ENCODE measurements around the gene SLC22A24.

GRCh38 chr11:63132985-63133775 lies 10.8 kb downstream of the SLC22A24 start:
- no peak for TF ChIP-seq ISX (CRISPR knock-in tag; conservative IDR thresholded peaks at IDR 0.05)
- TF ChIP-seq SAFB2 (CRISPR knock-in tag; IDR thresholded peaks at IDR 0.05; ENCODE audit: borderline replicate concordance, low read depth), result no peak
- TF ChIP-seq ZNF563 (CRISPR knock-in tag; IDR thresholded peaks at IDR 0.05), result no peak
- TF ChIP-seq HNRNPH1 (optimal IDR thresholded peaks at IDR 0.05; ENCODE audit: low read depth, low read length), result no peak
- TF ChIP-seq, protein P1, sequence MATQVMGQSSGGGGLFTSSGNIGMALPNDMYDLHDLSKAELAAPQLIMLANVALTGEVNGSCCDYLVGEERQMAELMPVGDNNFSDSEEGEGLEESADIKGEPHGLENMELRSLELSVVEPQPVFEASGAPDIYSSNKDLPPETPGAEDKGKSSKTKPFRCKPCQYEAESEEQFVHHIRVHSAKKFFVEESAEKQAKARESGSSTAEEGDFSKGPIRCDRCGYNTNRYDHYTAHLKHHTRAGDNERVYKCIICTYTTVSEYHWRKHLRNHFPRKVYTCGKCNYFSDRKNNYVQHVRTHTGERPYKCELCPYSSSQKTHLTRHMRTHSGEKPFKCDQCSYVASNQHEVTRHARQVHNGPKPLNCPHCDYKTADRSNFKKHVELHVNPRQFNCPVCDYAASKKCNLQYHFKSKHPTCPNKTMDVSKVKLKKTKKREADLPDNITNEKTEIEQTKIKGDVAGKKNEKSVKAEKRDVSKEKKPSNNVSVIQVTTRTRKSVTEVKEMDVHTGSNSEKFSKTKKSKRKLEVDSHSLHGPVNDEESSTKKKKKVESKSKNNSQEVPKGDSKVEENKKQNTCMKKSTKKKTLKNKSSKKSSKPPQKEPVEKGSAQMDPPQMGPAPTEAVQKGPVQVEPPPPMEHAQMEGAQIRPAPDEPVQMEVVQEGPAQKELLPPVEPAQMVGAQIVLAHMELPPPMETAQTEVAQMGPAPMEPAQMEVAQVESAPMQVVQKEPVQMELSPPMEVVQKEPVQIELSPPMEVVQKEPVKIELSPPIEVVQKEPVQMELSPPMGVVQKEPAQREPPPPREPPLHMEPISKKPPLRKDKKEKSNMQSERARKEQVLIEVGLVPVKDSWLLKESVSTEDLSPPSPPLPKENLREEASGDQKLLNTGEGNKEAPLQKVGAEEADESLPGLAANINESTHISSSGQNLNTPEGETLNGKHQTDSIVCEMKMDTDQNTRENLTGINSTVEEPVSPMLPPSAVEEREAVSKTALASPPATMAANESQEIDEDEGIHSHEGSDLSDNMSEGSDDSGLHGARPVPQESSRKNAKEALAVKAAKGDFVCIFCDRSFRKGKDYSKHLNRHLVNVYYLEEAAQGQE (IDR thresholded peaks at IDR 0.05; ENCODE audit: borderline replicate concordance in 1 of 2, low read depth in 1 of 2, low read length in 2 of 2), result no peak
- TF ChIP-seq, protein P2, sequence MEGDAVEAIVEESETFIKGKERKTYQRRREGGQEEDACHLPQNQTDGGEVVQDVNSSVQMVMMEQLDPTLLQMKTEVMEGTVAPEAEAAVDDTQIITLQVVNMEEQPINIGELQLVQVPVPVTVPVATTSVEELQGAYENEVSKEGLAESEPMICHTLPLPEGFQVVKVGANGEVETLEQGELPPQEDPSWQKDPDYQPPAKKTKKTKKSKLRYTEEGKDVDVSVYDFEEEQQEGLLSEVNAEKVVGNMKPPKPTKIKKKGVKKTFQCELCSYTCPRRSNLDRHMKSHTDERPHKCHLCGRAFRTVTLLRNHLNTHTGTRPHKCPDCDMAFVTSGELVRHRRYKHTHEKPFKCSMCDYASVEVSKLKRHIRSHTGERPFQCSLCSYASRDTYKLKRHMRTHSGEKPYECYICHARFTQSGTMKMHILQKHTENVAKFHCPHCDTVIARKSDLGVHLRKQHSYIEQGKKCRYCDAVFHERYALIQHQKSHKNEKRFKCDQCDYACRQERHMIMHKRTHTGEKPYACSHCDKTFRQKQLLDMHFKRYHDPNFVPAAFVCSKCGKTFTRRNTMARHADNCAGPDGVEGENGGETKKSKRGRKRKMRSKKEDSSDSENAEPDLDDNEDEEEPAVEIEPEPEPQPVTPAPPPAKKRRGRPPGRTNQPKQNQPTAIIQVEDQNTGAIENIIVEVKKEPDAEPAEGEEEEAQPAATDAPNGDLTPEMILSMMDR (CRISPR knock-in tag; IDR thresholded peaks at IDR 0.05), result no peak
- no peak for TF ChIP-seq MAZ (IDR thresholded peaks at IDR 0.05; ENCODE audit: borderline replicate concordance, low read depth, low read length)
- TF ChIP-seq MAZ (CRISPR knock-in tag; IDR thresholded peaks at IDR 0.05; ENCODE audit: low read depth), result no peak
- TF ChIP-seq NFYB (CRISPR knock-in tag; IDR thresholded peaks at IDR 0.05), result no peak
- no peak for TF ChIP-seq ZNF749 (CRISPR knock-in tag; IDR thresholded peaks at IDR 0.05; ENCODE audit: borderline replicate concordance)
- TF ChIP-seq CBX5 (CRISPR knock-in tag; IDR thresholded peaks at IDR 0.05; ENCODE audit: borderline replicate concordance), result no peak
- no peak for TF ChIP-seq BCL6 (CRISPR knock-in tag; IDR thresholded peaks at IDR 0.05)
